Measurements from ENCODE around the gene FBXO46.

FBXO46 gene

GRCh38 chr19:45773384-45773783 lies 42.7 kb upstream of the FBXO46 start:
- H3K27ac ChIP-seq: no peak overlapping the region
- TF ChIP-seq ZFX (IDR thresholded peaks at IDR 0.05): no peak
- TF ChIP-seq, protein P1, sequence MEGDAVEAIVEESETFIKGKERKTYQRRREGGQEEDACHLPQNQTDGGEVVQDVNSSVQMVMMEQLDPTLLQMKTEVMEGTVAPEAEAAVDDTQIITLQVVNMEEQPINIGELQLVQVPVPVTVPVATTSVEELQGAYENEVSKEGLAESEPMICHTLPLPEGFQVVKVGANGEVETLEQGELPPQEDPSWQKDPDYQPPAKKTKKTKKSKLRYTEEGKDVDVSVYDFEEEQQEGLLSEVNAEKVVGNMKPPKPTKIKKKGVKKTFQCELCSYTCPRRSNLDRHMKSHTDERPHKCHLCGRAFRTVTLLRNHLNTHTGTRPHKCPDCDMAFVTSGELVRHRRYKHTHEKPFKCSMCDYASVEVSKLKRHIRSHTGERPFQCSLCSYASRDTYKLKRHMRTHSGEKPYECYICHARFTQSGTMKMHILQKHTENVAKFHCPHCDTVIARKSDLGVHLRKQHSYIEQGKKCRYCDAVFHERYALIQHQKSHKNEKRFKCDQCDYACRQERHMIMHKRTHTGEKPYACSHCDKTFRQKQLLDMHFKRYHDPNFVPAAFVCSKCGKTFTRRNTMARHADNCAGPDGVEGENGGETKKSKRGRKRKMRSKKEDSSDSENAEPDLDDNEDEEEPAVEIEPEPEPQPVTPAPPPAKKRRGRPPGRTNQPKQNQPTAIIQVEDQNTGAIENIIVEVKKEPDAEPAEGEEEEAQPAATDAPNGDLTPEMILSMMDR (conservative IDR thresholded peaks at IDR 0.05): no peak

- H3K27ac ChIP-seq: no peak overlapping the region
- TF ChIP-seq, protein P1 (conservative IDR thresholded peaks at IDR 0.05): no peak
- no peak for TF ChIP-seq ZFX (IDR thresholded peaks at IDR 0.05)
Measured at GRCh38 chr19:45772912-45773311, 42.2 kb upstream of the FBXO46 start.

DNA sequence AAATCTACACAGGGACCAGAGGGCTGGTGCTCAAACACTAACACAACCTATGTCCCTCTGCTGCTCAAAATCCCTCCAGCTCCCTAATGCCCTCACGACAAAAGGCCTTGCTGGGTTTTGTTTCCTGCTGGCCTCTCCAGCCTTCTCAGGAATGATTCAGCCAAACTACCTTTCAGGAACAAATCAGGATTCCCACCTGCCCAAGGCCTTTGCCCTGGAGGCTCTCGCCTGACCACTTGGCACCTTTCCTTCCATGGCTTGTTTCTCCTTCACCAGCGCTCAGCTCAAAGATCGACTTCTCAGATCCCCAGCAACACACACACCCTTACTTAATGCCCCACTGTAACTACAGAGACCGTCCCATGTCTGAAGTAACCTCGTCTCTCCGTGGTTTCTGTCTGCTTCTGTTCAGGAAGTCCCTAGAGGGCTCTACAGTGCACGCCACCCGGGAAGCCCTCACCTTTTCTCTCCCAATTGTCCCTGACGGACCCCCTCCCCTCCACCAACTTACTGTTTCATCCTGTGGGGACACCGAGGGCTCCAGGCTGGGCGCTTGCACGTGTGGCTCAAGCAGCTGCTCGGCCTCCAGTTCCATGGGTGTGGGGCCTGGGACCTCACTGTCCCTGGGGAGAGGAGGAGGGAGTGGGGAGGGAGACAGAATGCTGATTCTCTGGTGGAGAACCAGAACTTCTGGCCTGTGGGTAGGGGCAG lies 41.6 kb upstream of the FBXO46 start:
- TF ChIP-seq ZFX (IDR thresholded peaks at IDR 0.05): no peak
- TF ChIP-seq, protein P1 (conservative IDR thresholded peaks at IDR 0.05): no peak
- H3K27ac ChIP-seq: no peak overlapping the region

DNA sequence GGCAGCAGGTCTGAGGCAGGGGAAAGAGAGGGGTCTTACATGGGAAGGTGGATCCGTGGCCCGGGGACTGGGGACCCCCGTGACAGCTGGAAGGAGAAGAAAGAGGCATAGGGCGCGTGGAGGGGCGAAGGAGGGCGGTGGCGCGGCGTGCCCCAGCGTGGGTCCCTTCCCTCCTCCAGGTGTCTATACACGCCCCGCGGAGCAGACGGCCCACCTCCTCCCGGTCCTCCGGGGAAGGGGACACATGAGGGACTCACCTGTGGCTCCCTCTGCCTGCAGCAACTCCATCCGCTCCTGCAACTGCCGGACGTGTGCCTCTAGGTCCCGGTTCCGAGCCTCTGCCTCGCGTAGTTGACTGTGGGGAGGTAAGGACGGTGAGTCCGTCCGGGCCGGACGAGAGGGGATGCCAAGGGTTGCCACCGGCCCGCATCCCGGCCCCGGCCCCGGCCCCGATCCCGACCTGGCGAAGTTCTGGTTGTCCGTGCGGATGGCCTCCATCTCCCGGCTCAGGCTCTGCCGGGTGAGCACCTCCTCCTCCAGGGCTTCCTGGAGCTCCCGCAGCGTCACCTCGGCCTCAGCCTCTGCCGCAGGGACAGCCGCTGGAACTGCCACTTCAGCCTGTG lies 40.7 kb upstream of the FBXO46 start:
- no peak for TF ChIP-seq ZFX (IDR thresholded peaks at IDR 0.05)
- TF ChIP-seq, protein P1 (conservative IDR thresholded peaks at IDR 0.05): no peak
- H3K27ac ChIP-seq: peak overlapping the region; percentile 87

DNA sequence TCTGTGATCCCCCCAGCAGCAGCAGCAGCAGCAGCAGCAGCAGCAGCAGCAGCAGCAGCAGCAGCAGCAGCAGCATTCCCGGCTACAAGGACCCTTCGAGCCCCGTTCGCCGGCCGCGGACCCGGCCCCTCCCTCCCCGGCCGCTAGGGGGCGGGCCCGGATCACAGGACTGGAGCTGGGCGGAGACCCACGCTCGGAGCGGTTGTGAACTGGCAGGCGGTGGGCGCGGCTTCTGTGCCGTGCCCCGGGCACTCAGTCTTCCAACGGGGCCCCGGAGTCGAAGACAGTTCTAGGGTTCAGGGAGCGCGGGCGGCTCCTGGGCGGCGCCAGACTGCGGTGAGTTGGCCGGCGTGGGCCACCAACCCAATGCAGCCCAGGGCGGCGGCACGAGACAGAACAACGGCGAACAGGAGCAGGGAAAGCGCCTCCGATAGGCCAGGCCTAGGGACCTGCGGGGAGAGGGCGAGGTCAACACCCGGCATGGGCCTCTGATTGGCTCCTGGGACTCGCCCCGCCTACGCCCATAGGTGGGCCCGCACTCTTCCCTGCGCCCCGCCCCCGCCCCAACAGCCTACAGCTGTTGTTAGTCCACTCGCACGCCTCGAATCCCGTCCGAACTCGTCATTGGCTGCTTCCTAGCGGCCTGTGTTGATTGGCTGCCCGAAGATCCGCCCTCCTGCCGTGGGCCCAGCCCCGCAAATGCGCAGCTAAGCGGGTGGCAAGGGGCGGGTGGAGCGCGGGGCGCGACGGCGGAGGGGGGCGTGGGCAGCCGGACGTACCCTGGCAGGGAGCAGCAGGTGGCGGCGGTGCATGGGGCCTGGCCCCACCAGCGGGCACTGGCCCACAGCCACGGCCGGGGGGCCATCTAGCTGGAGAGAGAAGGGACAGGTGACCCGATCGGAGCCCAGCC lies 39.8 kb upstream of the FBXO46 start:
- TF ChIP-seq ZFX (IDR thresholded peaks at IDR 0.05): no peak
- TF ChIP-seq, protein P1 (conservative IDR thresholded peaks at IDR 0.05): peak; percentile 77
- peak overlapping the region; percentile 87 for H3K27ac ChIP-seq

GRCh38 chr19:45769821-45770191 lies 39.1 kb upstream of the FBXO46 start:
- TF ChIP-seq, protein P1 (conservative IDR thresholded peaks at IDR 0.05): no peak
- TF ChIP-seq ZFX (IDR thresholded peaks at IDR 0.05): no peak
- H3K27ac ChIP-seq: peak overlapping the region; percentile 87
